GM23338 (cell line): ENCODE measurements around the gene CHEK1.
"Not testable (repeated sequence)": the region's sequence is repeated elsewhere in the genome, so short reads cannot be mapped to it uniquely, and the experiment has no call there.

Experiments
- CREB1 ChIP-seq: fragments of 250-450 bp; sonication (Bioruptor Pico); IDR thresholded peaks from 2 replicates; pipeline ENCODE4 v1.5.0; 2020; ENCODE audit warnings: low read depth, mild to moderate bottlenecking, moderate library complexity
- ETS1 ChIP-seq: IDR thresholded peaks from 2 replicates; pipeline ENCODE4 v1.6.1; 2016; ENCODE audit warnings: antibody characterized with exemption
- EZH2 ChIP-seq: fragments of 200-600 bp; sonication (generic); IDR thresholded peaks from one replicate; pipeline ENCODE4 v1.8.0; 2017; ENCODE audit warnings: antibody characterized with exemption, mild to moderate bottlenecking, low read depth; ENCODE audit not compliant: unreplicated experiment
- EZH2phosphoT487 ChIP-seq: fragments of 200-600 bp; sonication (generic); IDR thresholded peaks from one replicate; pipeline ENCODE4 v1.8.1; 2018; ENCODE audit warnings: antibody characterized with exemption; ENCODE audit not compliant: unreplicated experiment
- JUNB ChIP-seq: IDR thresholded peaks from one replicate; pipeline ENCODE4 v1.6.1; 2016; ENCODE audit warnings: antibody characterized with exemption; ENCODE audit not compliant: unreplicated experiment
- POLR2AphosphoS5 ChIP-seq: IDR thresholded peaks from 2 replicates; pipeline ENCODE4 v1.6.1; 2016; ENCODE audit warnings: antibody characterized with exemption, low read depth
- REST ChIP-seq: IDR thresholded peaks from one replicate; pipeline ENCODE4 v1.6.1; 2018; ENCODE audit warnings: antibody characterized with exemption; ENCODE audit not compliant: unreplicated experiment
- ZNF331 ChIP-seq: fragments of 250-450 bp; sonication (Bioruptor Pico); IDR thresholded peaks from 2 replicates; pipeline ENCODE4 v1.5.0; 2020; ENCODE audit warnings: low read depth, mild to moderate bottlenecking, moderate library complexity
- TF ChIP-seq, protein P1 (sequence below), 2 experiments: fragments of 200-600 bp in 1 of 2; sonication (generic) in 1 of 2; conservative IDR thresholded peaks; 2 replicates each; pipeline versions ENCODE4 v1.5.1 to v1.6.1; 2016 to 2017; ENCODE audit warnings: antibody characterized with exemption in 2 of 2, low read depth in 2 of 2, mild to moderate bottlenecking in 2 of 2, moderate library complexity in 1 of 2

DNA sequence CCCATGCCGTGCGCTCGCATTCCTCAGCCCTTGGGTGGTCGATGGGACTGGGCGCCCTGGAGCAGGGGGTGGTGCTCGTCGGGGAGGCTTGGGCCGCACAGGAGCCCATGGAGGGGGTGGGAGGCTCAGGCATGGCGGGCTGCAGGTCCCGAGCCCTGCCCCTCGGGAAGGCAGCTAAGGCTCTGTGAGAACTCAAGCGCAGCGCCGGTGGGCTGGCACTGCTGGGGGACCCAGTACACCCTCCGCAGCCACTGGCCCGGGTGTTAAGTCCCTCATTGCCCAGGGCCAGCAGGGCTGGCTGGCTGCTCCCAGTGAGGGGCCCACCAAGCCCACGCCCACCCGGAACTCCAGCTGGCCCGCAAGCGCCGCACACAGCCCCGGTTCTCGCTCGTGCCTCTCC, 79.7 kb downstream of the CHEK1 start:
- not testable (repeated sequence) for TF ChIP-seq EZH2; POLR2AphosphoS5; EZH2phosphoT487; CREB1 (CRISPR knock-in tag); JUNB; REST; ETS1; ZNF331 (CRISPR knock-in tag)
- TF ChIP-seq, protein P1, sequence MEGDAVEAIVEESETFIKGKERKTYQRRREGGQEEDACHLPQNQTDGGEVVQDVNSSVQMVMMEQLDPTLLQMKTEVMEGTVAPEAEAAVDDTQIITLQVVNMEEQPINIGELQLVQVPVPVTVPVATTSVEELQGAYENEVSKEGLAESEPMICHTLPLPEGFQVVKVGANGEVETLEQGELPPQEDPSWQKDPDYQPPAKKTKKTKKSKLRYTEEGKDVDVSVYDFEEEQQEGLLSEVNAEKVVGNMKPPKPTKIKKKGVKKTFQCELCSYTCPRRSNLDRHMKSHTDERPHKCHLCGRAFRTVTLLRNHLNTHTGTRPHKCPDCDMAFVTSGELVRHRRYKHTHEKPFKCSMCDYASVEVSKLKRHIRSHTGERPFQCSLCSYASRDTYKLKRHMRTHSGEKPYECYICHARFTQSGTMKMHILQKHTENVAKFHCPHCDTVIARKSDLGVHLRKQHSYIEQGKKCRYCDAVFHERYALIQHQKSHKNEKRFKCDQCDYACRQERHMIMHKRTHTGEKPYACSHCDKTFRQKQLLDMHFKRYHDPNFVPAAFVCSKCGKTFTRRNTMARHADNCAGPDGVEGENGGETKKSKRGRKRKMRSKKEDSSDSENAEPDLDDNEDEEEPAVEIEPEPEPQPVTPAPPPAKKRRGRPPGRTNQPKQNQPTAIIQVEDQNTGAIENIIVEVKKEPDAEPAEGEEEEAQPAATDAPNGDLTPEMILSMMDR (conservative IDR thresholded peaks at IDR 0.05; ENCODE audit: low read depth in 2 of 2) = not testable (repeated sequence)
